Aorta (tissue), 5 donors: Measurements from ENCODE around the gene SHD. TPM values are rescaled to one million over a fixed set of nuclear protein-coding genes. Genes with fewer than 3 reads are reported as not detected.
A peak's percentile ranks its signal among the peaks of the same experiment; 100 is the strongest.

ENCODE experiments used
- ATAC-seq: fragments of 200-7000 bp; cut with Tn5 transposase; one replicate; pipeline ENCODE4 v1.9.1; 2022; ENCODE audit warnings: moderate library complexity; ENCODE audit not compliant: low FRiP score
- DNase-seq, 2 donors: peaks; one replicate each; pipeline ENCODE4 v3.0.0-alpha.2; 2020
- H3K27ac ChIP-seq, 2 donors: one replicate each; pipeline ENCODE4 v1.5.1; 2013; ENCODE audit warnings: low read length in 2 of 2, mild to moderate bottlenecking in 2 of 2, moderate library complexity in 2 of 2, control low read depth in 1 of 2, inconsistent platforms in 1 of 2, low read depth in 1 of 2
- H3K27me3 ChIP-seq, 2 donors: one replicate each; pipeline ENCODE4 v1.6.1; 2013; ENCODE audit warnings: control low read depth in 1 of 2, low read length in 1 of 2, mild to moderate bottlenecking in 1 of 2, moderate library complexity in 1 of 2; ENCODE audit not compliant: insufficient read depth in 2 of 2, control insufficient read depth in 1 of 2
- H3K36me3 ChIP-seq, 2 donors: one replicate each; pipeline ENCODE4 v1.6.1; 2013; ENCODE audit warnings: control low read depth in 1 of 2, low read length in 1 of 2, mild to moderate bottlenecking in 1 of 2; ENCODE audit not compliant: insufficient read depth in 2 of 2, control insufficient read depth in 1 of 2
- H3K4me1 ChIP-seq, 2 donors: one replicate each; pipeline ENCODE4 v1.6.1; 2013; ENCODE audit warnings: low read length in 2 of 2, control low read depth in 1 of 2, mild to moderate bottlenecking in 1 of 2, moderate library complexity in 1 of 2; ENCODE audit not compliant: insufficient read depth in 2 of 2, control insufficient read depth in 1 of 2
- H3K4me3 ChIP-seq, 2 donors: one replicate each; pipeline ENCODE4 v1.5.1; 2013; ENCODE audit warnings: low read length in 2 of 2, control low read depth in 1 of 2, mild to moderate bottlenecking in 1 of 2
- H3K9me3 ChIP-seq: one replicate; pipeline ENCODE4 v1.6.1; 2013; ENCODE audit warnings: mild to moderate bottlenecking, low read length; ENCODE audit not compliant: control insufficient read depth
- WGBS, 2 donors: extraction: QIAGEN DNeasy Blood & Tissue Kit; methylation state at CpG; one replicate each; pipeline ENCODE4 v1.1.7; 2013; 5-methylcytosine and 5-hydroxymethylcytosine counted together
- intact Hi-C, 2 donors: fragments of 100-400 bp; cut with DNase I; formaldehyde crosslinking; loops; one replicate each; pipeline versions ENCODE4 v1.14.2 to v1.15.0; 2022
- polyA plus RNA-seq, 2 donors: library from polyadenylated mRNA; stranded (reverse); fragments of 200-250 nt; gene quantifications; one replicate each; pipeline ENCODE4 v1.2.3, GENCODE V29; 2013
- total RNA-seq, 2 donors: library from RNA; stranded (reverse); fragmentation: NEBNext Ultra II Directional; extraction: Animal tissue kit (Norgen Biotek cat#: 25700); gene quantifications; one replicate each; pipeline ENCODE4 v1.2.1, GENCODE V29; 2021
- donor health status: healthy with polysubstance abuse.
- donor health status: Bipolar disorder and iron deficiency.
- donor health status: DM: no; HTN: no; CAD: no.
- donor health status: DM: no; HTN: no; CAD: no.
- donor health status: DM: yes; HTN: yes; CAD: no.

Gene SHD
- total and polyA plus RNA-seq, 4 donors, result 1.5 TPM; not detected in 3

DNA sequence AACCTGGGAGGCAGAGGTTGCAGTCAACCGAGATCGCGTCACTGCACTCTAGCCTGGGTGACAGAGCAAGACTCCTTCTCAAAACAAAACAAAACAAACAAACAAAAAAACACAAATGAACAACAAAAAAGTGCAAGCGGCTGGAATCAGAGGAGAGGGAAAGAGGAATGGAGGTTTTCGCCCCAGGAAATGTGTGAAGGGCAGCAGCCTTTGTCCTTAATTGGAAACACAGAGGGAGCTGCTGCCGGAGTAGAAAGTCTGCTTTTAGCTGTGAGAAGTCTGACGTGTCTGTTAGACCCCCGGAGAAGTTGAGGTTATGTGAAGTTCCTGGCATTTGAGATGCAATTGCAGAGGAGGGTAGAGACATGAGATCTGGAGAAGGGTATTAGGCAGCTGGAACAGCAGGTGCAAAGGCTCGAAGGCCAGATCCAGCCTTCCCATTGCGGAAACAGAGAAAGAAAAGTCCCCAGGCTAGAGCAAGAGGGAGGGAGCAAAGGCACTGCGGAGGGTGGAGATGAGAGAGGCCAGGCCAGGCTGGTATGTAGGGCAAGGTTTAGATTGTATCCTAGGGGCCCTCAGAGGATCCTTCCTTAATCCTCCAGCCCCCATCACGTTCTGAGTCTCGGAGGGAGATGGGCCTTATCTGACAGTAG lies 22.6 kb downstream of the SHD start:
- H3K9me3 ChIP-seq, result no peaks in the 10 kb centered on the region
- no peaks in the 10 kb centered on the region for H3K36me3 ChIP-seq
- no peaks in the 10 kb centered on the region for H3K4me1 ChIP-seq
- 54 to 55% methylated on average over 13 of the region's 13 CpGs for WGBS, 2 donors
- intact Hi-C loops, result no loop called here
- no peaks in the 10 kb centered on the region for H3K27me3 ChIP-seq
- ATAC-seq (no peak), DNase-seq (no peak)
- no peak overlapping the region for H3K4me3 ChIP-seq
- H3K27ac ChIP-seq, result no peak overlapping the region

GRCh38 chr19:4302243-4302640 lies 23.2 kb downstream of the SHD start, which contains the start of gene TMIGD2:
TMIGD2 (minus strand) TSS chr19:4302389; CDS start chr19:4302385, 4 bp downstream.
- intact Hi-C loops, result no loop called here
- no peak within 1 kb of the TSS for H3K4me3 ChIP-seq
- no peaks in the 10 kb centered on the region for H3K9me3 ChIP-seq
- no peaks in the 10 kb centered on the region for H3K36me3 ChIP-seq
- H3K27me3 ChIP-seq, result no peaks in the 10 kb centered on the region
- H3K4me1 ChIP-seq, result no peaks in the 10 kb centered on the region
- DNase-seq (no peak), ATAC-seq (no peak)
- 71% methylated on average over 8 of the region's 8 CpGs for WGBS, 2 donors
- H3K27ac ChIP-seq, result no peak within 1 kb of the TSS

- Histone ChIP-seq H3K9me3 (no peaks in the 10 kb centered on the region), H3K27me3 (no peaks in the 10 kb centered on the region), H3K4me1 (no peaks in the 10 kb centered on the region), H3K27ac (no peak overlapping the region), H3K36me3 (no peaks in the 10 kb centered on the region), H3K4me3 (no peak overlapping the region)
- ATAC-seq (no peak), DNase-seq (no peak)
- WGBS, 2 donors, result 47 to 49% methylated on average over 18 of the region's 18 CpGs
- intact Hi-C loops, result no loop called here
These were observed 24.9 kb downstream of the SHD start for GRCh38 chr19:4303819-4304537.

- WGBS, 2 donors, result 3 to 5% methylated on average over 41 to 63 of the region's 63 CpGs
- peak in 1 of 2 donors; percentile 80 for DNase-seq
- intact Hi-C loops, result no loop called here
- Histone ChIP-seq H3K36me3 (no peaks in the 10 kb centered on the region), H3K4me1 (no peaks in the 10 kb centered on the region), H3K4me3 (no peak within 1 kb of the TSS), H3K9me3 (no peaks in the 10 kb centered on the region), H3K27me3 (no peaks in the 10 kb centered on the region), H3K27ac (no peak within 1 kb of the TSS)
- ATAC-seq, result no peak
These were observed 25.6 kb downstream of the SHD start, which contains the start of gene FSD1 for GRCh38 chr19:4304538-4305256. FSD1 (plus strand) TSS chr19:4304598; CDS start chr19:4304747, 149 bp downstream.

DNA sequence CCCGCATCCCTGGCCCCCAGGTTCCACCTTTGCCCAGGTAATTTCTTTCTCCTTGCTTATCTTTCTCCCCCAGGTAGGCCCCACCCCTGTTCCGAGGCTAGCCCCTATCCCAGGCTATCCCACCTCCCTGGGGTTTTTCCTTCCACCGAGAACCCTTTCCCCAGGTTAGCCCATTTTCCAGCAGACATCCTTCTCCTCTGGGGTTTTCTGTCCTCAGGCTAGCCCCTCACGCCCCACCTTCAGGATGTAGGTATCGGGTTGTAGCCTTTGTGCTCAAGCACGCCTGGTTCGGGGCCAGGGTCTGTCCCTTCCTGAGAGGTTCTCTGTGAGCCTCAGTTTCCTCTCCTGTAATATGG lies 26.2 kb downstream of the SHD start:
- intact Hi-C loops, result no loop called here
- Histone ChIP-seq H3K27ac (no peak overlapping the region), H3K4me3 (no peak overlapping the region), H3K4me1 (no peaks in the 10 kb centered on the region), H3K36me3 (no peaks in the 10 kb centered on the region), H3K27me3 (no peaks in the 10 kb centered on the region), H3K9me3 (no peaks in the 10 kb centered on the region)
- DNase-seq (no peak), ATAC-seq (no peak)
- WGBS, 2 donors, result 71 to 78% methylated on average over 7 of the region's 7 CpGs

DNA sequence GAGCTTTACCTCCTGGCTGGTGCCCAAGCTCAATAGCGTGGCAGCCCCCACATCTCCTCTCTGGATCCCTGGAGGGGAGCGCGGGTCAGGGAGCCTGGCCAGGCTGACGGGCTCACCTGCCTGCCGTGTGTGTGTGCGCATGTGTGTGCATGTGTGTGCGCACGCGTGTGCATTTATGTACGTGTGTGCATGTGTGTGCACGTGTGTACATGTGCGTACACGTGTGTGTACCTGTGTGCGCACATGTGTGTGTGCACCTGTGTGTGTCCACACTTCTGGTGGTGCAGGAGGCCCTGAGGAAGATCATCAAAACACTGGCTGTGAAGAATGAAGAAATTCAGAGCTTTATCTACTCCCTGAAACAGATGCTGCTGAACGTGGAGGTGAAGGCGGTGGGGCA lies 26.6 kb downstream of the SHD start:
- H3K4me3 ChIP-seq, result no peak overlapping the region
- H3K4me1 ChIP-seq, result no peaks in the 10 kb centered on the region
- DNase-seq, result no peak
- H3K9me3 ChIP-seq, result no peaks in the 10 kb centered on the region
- no peak overlapping the region for H3K27ac ChIP-seq
- ATAC-seq, result no peak
- intact Hi-C loops, result no loop called here
- 81 to 84% methylated on average over 16 of the region's 16 CpGs for WGBS, 2 donors
- H3K27me3 ChIP-seq, result no peaks in the 10 kb centered on the region
- H3K36me3 ChIP-seq, result no peaks in the 10 kb centered on the region

DNA sequence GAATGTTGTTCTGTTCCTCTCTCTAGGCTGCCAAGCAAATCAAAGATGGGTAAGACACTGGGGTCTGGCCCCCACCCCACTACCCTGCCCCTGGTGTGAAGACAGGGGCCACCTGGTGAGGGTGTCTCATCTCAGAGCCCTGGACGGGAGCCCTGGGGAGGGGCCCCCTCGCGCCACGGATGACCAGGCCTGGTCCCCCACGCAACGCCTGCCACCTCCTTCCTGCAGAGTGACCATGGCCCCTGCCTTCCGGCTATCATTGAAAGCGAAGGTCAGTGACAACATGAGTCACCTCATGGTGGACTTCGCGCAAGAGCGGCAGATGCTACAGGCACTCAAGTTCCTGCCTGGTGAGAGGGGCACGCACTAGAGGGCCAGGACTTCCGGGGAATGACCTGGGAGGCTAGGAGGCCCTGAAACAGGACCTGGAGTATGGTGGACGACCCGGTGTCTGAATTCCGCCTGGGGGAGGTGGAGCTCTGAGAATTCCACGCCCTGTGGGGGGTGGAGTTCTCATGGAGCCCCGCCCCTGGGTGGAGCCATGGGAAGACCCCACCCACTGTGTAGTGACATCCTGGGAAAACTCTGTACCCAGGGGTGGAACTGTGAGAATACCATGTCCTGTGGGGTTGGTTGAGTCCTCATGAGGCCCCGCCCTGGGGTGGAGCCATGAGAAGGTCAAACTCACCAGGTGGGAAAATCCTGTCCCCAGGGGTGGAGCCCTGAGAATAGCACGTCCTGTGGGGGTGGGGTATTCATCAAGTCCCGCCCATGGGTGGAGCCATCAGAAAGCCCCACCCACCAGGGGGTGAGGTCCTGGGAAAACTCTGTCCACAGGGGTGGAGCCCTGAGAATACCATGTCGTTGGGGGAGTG lies 31.4 kb downstream of the SHD start:
- H3K27me3 ChIP-seq, result no peaks in the 10 kb centered on the region
- 92 to 94% methylated on average over 22 of the region's 22 CpGs for WGBS, 2 donors
- intact Hi-C loops, result no loop called here
- DNase-seq, result no peak
- no peaks in the 10 kb centered on the region for H3K9me3 ChIP-seq
- H3K4me3 ChIP-seq, result no peak overlapping the region
- no peaks in the 10 kb centered on the region for H3K36me3 ChIP-seq
- H3K27ac ChIP-seq, result no peak overlapping the region
- no peak for ATAC-seq
- no peaks in the 10 kb centered on the region for H3K4me1 ChIP-seq

- no peak overlapping the region for H3K27ac ChIP-seq
- no peak overlapping the region for H3K4me3 ChIP-seq
- intact Hi-C loops, result no loop called here
- H3K27me3 ChIP-seq, result no peaks in the 10 kb centered on the region
- no peaks in the 10 kb centered on the region for H3K9me3 ChIP-seq
- DNase-seq, result no peak
- 66% methylated on average over 12 of the region's 12 CpGs for WGBS, 2 donors
- H3K36me3 ChIP-seq, result no peaks in the 10 kb centered on the region
- no peak for ATAC-seq
- H3K4me1 ChIP-seq, result no peaks in the 10 kb centered on the region
These were observed 34.9 kb downstream of the SHD start for GRCh38 chr19:4313847-4314490.
